Measurements from ENCODE around the gene AFAP1L1.

The AFAP1L1 gene

DNA sequence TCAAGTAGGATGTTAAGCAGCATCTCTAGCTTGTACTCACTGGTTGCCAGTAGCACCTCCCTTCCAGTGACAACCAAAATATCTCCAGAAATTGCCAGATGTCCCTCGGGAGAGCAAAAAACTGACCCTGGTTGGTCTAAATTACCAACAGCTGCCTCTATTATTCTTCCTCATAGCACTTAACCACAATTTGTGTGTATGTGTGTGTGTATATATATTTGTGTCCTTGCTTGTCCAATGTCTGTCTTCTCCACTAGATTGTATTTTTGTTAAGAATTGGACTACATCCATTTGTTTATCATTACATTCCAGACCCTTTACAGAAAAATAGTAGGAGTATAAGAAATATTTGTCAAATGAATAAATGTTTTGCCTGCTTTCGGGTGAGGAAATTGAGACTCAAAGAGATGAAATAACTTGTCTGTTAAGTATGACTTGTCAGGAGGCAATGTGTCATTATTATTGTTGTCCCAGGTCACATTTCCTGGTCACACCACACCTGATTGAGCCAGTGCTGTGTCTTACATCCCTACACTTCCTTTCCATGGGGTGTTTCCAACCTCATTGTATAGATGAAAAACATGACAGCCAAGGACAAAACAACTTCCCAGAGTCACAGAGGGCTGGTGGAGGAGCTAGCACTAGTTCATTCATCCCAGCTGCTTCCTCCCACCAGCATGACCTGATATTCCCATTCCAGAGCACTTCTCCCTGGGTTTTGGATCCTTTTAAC is 62.2 kb downstream of the AFAP1L1 start:
- no peak overlapping the region for H3K4me3 ChIP-seq (ENCODE audit: control insufficient read depth, low read depth, low read length)
- TF ChIP-seq, protein P1, sequence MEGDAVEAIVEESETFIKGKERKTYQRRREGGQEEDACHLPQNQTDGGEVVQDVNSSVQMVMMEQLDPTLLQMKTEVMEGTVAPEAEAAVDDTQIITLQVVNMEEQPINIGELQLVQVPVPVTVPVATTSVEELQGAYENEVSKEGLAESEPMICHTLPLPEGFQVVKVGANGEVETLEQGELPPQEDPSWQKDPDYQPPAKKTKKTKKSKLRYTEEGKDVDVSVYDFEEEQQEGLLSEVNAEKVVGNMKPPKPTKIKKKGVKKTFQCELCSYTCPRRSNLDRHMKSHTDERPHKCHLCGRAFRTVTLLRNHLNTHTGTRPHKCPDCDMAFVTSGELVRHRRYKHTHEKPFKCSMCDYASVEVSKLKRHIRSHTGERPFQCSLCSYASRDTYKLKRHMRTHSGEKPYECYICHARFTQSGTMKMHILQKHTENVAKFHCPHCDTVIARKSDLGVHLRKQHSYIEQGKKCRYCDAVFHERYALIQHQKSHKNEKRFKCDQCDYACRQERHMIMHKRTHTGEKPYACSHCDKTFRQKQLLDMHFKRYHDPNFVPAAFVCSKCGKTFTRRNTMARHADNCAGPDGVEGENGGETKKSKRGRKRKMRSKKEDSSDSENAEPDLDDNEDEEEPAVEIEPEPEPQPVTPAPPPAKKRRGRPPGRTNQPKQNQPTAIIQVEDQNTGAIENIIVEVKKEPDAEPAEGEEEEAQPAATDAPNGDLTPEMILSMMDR (IDR thresholded peaks at IDR 0.05; ENCODE audit: control insufficient read depth, insufficient read depth, low read depth, low read length, missing control alignments) = no peak
- DNase-seq (ENCODE audit: low read depth) = no peak

DNA sequence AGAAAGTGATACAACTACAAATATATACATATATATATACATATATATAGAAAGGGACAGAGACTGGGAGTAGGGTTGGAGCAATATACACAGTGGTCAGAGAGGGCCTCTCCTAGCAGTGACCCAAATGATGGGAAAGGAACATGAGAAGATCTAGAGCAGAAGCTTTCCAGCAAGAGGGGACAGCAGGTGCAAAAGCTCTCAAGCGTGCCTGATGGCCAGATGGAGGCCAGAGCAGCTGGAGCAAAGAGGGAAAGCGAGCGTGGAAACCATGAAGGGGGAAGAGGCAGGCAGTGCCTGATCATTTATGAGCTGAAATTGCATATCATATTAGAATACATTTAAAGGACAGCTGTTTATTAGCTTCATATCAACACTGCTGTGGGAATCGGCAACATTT is 66.1 kb downstream of the AFAP1L1 start:
- H3K4me3 ChIP-seq (ENCODE audit: control insufficient read depth, low read depth, low read length) = no peak overlapping the region
- no peak for DNase-seq (ENCODE audit: low read depth)
- TF ChIP-seq, protein P1 (IDR thresholded peaks at IDR 0.05; ENCODE audit: control insufficient read depth, insufficient read depth, low read depth, low read length, missing control alignments) = no peak

DNA sequence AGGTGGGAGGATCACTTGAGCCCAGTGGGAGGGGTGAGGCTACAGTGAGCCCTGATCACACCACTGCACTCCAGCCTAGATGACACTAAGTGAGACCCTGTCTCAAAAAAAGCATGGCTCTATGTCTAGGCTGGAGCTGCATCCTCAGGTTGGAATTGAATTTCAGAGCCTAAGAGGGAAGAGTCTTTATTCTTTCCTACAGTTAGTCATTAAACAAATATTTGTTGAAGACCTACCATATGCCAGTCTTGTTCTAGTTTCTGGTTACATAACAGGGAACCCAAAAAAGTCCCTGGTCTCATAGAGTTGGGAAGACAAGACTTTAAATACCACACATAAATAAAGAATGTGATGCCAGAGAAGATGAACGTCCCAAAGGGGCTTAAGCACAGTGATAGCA is 66.7 kb downstream of the AFAP1L1 start:
- H3K4me3 ChIP-seq (ENCODE audit: control insufficient read depth, low read depth, low read length) = no peak overlapping the region
- TF ChIP-seq, protein P1 (IDR thresholded peaks at IDR 0.05; ENCODE audit: control insufficient read depth, insufficient read depth, low read depth, low read length, missing control alignments) = no peak
- DNase-seq (ENCODE audit: low read depth) = no peak

DNA sequence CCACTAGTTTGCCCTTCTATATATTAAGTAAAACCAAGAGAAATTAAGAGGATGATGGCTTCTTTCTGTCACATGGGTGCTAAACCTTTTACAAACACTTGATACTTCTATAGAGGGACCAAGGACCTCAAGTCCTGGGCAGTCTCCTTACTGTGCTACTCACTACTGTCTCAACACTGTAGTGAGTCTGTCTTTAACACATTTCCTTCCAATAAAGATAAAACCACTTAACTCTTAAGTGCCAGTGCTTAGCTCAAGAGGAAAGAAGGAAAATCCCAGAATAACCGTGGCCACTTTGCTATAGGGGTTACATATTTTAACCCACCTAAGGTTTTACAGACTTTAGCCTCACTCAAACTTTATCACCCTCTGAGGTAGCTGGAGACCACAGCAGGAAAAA is 69.3 kb downstream of the AFAP1L1 start:
- no peak overlapping the region for H3K4me3 ChIP-seq (ENCODE audit: control insufficient read depth, low read depth, low read length)
- TF ChIP-seq, protein P1 (IDR thresholded peaks at IDR 0.05; ENCODE audit: control insufficient read depth, insufficient read depth, low read depth, low read length, missing control alignments) = no peak
- no peak for DNase-seq (ENCODE audit: low read depth)

DNA sequence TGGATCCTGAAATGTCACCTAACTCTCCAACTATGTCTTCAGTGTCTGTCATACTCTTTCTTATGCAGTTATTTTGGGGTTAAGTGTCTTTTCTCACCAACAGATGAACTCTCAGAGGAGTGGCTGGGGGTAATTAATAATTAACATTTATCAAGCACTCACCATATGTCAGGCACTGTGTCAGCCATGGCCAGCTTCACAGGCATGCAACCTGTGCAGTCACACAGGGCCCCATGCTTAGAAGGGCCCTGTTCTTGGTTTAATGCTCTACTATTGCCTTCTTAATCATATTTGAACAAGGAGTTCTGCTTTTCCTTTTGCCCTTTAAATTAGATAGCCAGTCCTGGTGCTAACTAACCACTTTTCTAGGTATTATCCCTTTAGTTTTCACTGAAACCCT is 70.2 kb downstream of the AFAP1L1 start:
- TF ChIP-seq, protein P1 (IDR thresholded peaks at IDR 0.05; ENCODE audit: control insufficient read depth, insufficient read depth, low read depth, low read length, missing control alignments) = no peak

DNA sequence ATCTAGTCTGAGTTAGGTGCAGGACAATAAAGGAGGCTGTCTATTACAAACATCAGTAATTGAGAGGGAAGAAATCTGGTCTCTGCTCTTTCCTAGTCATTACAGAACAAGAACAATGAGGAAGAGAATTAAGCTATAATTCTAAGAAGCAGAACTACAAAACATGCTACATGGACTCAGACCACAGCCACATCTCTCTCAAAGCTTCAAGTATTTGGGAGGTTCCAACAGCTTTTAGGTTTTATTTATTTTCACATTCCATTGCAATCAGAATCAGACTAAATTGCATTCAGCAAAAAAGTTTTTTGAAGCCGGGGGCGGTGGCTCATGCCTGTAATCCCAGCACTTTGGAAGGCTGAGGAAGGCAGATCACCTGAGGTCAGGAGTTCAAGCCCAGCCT is 72.5 kb downstream of the AFAP1L1 start:
- no peak overlapping the region for H3K4me3 ChIP-seq (ENCODE audit: control insufficient read depth, low read depth, low read length)
- TF ChIP-seq, protein P1 (IDR thresholded peaks at IDR 0.05; ENCODE audit: control insufficient read depth, insufficient read depth, low read depth, low read length, missing control alignments) = no peak
- DNase-seq (ENCODE audit: low read depth) = no peak

More for the DNA sequence above, 70.2 kb downstream of the AFAP1L1 start:
- H3K4me3 ChIP-seq (ENCODE audit: control insufficient read depth, low read depth, low read length) = no peak overlapping the region
- DNase-seq (ENCODE audit: low read depth) = no peak

All from AG09309 (cell line).